SU-DHL-6 (cell line): Measurements from ENCODE around the gene CREG2.

Experiments used
- H2AFZ ChIP-seq: fragments of 200-600 bp; sonication (generic); 2 replicates; pipeline ENCODE4 v1.6.1; 2014; ENCODE audit warnings: low read depth, mild to moderate bottlenecking, moderate library complexity, mixed read lengths, antibody characterized with exemption, low read length; ENCODE audit not compliant: severe bottlenecking
- H3F3A ChIP-seq: fragments of 200-600 bp; shearing (Covaris generic); 2 replicates; pipeline ENCODE4 v1.6.0; 2016; ENCODE audit warnings: antibody characterized with exemption, mild to moderate bottlenecking; ENCODE audit not compliant: insufficient read depth
- H3K27ac ChIP-seq: fragments of 200-600 bp; sonication (generic); 2 replicates; pipeline ENCODE4 v1.5.1; 2016; ENCODE audit warnings: low read depth, mild to moderate bottlenecking, low read length, moderate library complexity, mixed read lengths
- H3K27me3 ChIP-seq: fragments of 200-600 bp; sonication (generic), shearing (Covaris generic); 2 replicates; pipeline ENCODE4 v1.6.0; 2014; ENCODE audit warnings: mild to moderate bottlenecking, low read length
- H3K36me3 ChIP-seq: fragments of 200-600 bp; sonication (generic); 2 replicates; pipeline ENCODE4 v1.6.1; 2014; ENCODE audit warnings: mild to moderate bottlenecking, low read length, mixed read lengths
- H3K4me2 ChIP-seq: fragments of 300-600, 200-600 bp; shearing (Covaris generic), sonication (generic); 2 replicates; pipeline ENCODE4 v1.6.0; 2014; ENCODE audit warnings: low read length, low read depth, mild to moderate bottlenecking; ENCODE audit not compliant: poor library complexity, severe bottlenecking
- H3K4me3 ChIP-seq: fragments of 200-600 bp; sonication (generic); 2 replicates; pipeline ENCODE4 v1.5.1; 2014; ENCODE audit warnings: antibody characterized with exemption, low read length, mild to moderate bottlenecking, mixed read lengths; ENCODE audit not compliant: insufficient read depth, poor library complexity, severe bottlenecking
- H3K79me2 ChIP-seq: fragments of 200-600 bp; sonication (generic); 2 replicates; pipeline ENCODE4 v1.6.1; 2014; ENCODE audit warnings: mild to moderate bottlenecking, low read length, moderate library complexity; ENCODE audit not compliant: insufficient read depth
- H3K9ac ChIP-seq: fragments of 200-600 bp; sonication (generic); 2 replicates; pipeline ENCODE4 v1.7.0; 2014; ENCODE audit warnings: mild to moderate bottlenecking, low read length
- H3K9me2 ChIP-seq: fragments of 200-600 bp; sonication (generic); replicated peaks from 2 replicates; pipeline ENCODE4 v1.6.1; 2014; ENCODE audit warnings: low read length; ENCODE audit not compliant: insufficient read depth
- H3K9me3 ChIP-seq: fragments of 200-600 bp; sonication (generic); 2 replicates; pipeline ENCODE4 v1.6.1; 2014; ENCODE audit warnings: low read length, mixed read lengths; ENCODE audit not compliant: insufficient read depth
- H4K20me1 ChIP-seq: fragments of 200-600 bp; sonication (generic); 2 replicates; pipeline ENCODE4 v1.6.1; 2014; ENCODE audit warnings: low read depth, mild to moderate bottlenecking, antibody characterized with exemption, low read length, moderate library complexity, mixed read lengths
- CTCF ChIP-seq: fragments of 200-600 bp; sonication (generic); IDR thresholded peaks from one replicate; pipeline ENCODE4 v1.5.1; 2017; ENCODE audit warnings: antibody characterized with exemption, mild to moderate bottlenecking, low read length, moderate library complexity; ENCODE audit not compliant: insufficient read depth, poor library complexity, severe bottlenecking
- EZH2phosphoT487 ChIP-seq: fragments of 200-600 bp; sonication (generic), shearing (Covaris generic); conservative IDR thresholded peaks from 2 replicates; pipeline ENCODE4 v1.6.1; 2018; ENCODE audit warnings: mild to moderate bottlenecking, antibody characterized with exemption, low read length, moderate library complexity, mixed read lengths

CREG2 gene

DNA sequence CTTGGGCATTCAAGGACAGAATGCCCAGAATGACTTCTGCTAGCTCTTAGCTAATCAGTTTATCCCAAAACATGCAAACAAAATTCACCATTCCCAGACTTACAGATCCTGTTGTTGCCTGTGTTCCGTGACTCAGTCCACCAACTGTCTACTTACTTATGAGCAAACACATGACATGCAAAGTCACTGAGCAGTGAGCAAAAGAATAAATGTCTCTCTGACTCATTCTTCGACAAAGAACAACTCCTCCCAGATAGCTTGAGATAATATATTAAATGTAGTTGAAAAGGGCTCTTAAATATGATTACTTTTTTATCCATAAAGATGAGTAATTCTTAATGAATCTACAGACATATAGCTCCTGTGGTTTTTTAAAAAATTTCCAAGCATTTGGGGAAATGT is 9.0 kb upstream of the CREG2 start:
- Histone ChIP-seq H2AFZ (no peak overlapping the region), H3K9me3 (no peaks in the 10 kb centered on the region), H3K4me3 (no peak overlapping the region), H3K27me3 (no peaks in the 10 kb centered on the region), H3K27ac (no peak overlapping the region), H4K20me1 (no peaks in the 10 kb centered on the region), H3F3A (no peaks in the 10 kb centered on the region), H3K4me2 (no peak overlapping the region), H3K9me2 (no peaks in the 10 kb centered on the region), H3K9ac (no peak overlapping the region), H3K79me2 (no peaks in the 10 kb centered on the region), H3K36me3 (no peaks in the 10 kb centered on the region)
- TF ChIP-seq CTCF (no peak), EZH2phosphoT487 (no peak)

DNA sequence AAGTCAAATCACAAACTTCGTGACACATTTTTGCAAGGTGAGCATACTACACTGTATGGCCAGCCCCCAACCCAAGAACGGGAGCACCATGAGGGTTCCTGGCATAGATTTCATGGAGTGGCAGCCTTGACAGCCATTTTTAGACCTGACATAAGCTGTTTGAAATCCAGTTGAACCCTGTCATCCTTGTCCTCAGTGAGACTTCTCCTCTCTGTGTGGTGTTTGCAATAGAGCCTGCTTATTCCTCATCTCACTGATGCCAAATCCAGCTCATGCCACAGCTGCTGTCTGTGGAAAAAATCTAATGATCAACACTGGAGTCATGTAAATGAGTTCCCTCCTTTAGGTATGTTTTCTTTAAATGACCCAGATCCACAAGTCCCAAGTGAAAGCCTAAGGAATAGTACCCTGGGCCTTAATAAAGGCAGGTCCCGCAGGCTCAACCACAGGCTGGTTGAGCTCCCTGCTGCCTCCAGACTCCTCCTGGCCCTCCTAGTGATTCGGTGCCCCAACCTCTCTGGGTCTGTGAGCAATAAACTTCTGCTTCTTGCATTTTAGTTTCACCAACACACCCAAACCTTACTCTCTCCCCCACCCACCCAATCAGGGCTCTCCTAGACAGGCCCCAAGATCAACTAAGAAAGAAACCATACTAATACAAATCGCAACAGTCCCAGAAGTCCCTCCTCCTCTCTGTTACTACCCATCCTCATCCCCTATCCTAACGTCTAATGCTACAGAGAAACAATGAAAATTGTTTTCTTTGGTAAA is 8.4 kb upstream of the CREG2 start:
- Histone ChIP-seq H3K36me3 (no peaks in the 10 kb centered on the region), H3F3A (no peaks in the 10 kb centered on the region), H3K9me3 (no peaks in the 10 kb centered on the region), H3K27me3 (no peaks in the 10 kb centered on the region), H3K27ac (no peak overlapping the region), H3K4me2 (no peak overlapping the region), H3K9me2 (no peaks in the 10 kb centered on the region), H2AFZ (no peak overlapping the region), H3K4me3 (no peak overlapping the region), H3K9ac (no peak overlapping the region), H3K79me2 (no peaks in the 10 kb centered on the region), H4K20me1 (no peaks in the 10 kb centered on the region)
- no peak for TF ChIP-seq CTCF
- TF ChIP-seq EZH2phosphoT487 = no peak

GRCh38 chr2:101388232-101388631 is 929 bp upstream of the CREG2 start:
- H4K20me1 ChIP-seq = no peaks in the 10 kb centered on the region
- no peak for TF ChIP-seq CTCF
- no peak for TF ChIP-seq EZH2phosphoT487
- no peaks in the 10 kb centered on the region for H3K79me2 ChIP-seq
- H3K4me2 ChIP-seq = no peak overlapping the region
- no peak overlapping the region for H3K4me3 ChIP-seq
- H3K36me3 ChIP-seq = no peaks in the 10 kb centered on the region
- no peaks in the 10 kb centered on the region for H3F3A ChIP-seq
- no peaks in the 10 kb centered on the region for H3K9me3 ChIP-seq
- H3K27me3 ChIP-seq = no peaks in the 10 kb centered on the region
- H2AFZ ChIP-seq = no peak overlapping the region
- no peak overlapping the region for H3K27ac ChIP-seq
- no peaks in the 10 kb centered on the region for H3K9me2 ChIP-seq
- H3K9ac ChIP-seq = no peak overlapping the region
